ENCODE measurements around the gene MEGF11.

Gene MEGF11

DNA sequence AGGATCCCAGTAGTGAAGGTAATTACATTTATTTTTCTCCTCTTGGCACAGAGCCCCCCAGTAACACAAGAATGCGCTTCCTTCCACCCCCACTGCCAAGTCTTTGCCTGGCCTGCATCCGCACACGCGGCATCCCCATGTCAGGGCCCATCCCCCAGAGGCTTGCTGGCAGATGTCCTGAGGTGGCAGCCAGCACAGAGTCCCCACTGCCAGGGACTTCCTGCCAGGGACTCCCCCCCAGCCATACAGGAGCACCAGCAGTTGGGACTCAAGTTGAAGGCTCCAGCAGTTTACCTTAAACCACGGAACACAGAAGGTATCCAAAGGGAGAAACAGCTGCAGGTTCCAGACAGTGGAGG is 41.0 kb downstream of the MEGF11 start:
- H3K9me3 ChIP-seq (ENCODE audit: insufficient read depth, low read length) = no peaks in the 10 kb centered on the region
- no peaks in the 10 kb centered on the region for H3K79me2 ChIP-seq (ENCODE audit: low read length)
- no peaks in the 10 kb centered on the region for H3K36me3 ChIP-seq (replicated peaks; ENCODE audit: low read depth, low read length)
- H2AFZ ChIP-seq (ENCODE audit: low read depth, low read length) = no peak overlapping the region
- H3K9ac ChIP-seq (ENCODE audit: low read length) = no peak overlapping the region
- H3K4me1 ChIP-seq (ENCODE audit: low read length) = no peaks in the 10 kb centered on the region
- H3K4me3 ChIP-seq (ENCODE audit: low read length) = no peak overlapping the region
- no peaks in the 10 kb centered on the region for H4K20me1 ChIP-seq (ENCODE audit: insufficient read depth, low read length)
- H3K27ac ChIP-seq (ENCODE audit: low read length) = no peak overlapping the region
- 0 out of 2 replicates have a peak, but pooled peaks cover 9% of the 10 kb centered on the region for H3K27me3 ChIP-seq (ENCODE audit: low read depth, low read length)
- H3K4me2 ChIP-seq (ENCODE audit: low read length) = no peak overlapping the region
- TF ChIP-seq, protein P1, sequence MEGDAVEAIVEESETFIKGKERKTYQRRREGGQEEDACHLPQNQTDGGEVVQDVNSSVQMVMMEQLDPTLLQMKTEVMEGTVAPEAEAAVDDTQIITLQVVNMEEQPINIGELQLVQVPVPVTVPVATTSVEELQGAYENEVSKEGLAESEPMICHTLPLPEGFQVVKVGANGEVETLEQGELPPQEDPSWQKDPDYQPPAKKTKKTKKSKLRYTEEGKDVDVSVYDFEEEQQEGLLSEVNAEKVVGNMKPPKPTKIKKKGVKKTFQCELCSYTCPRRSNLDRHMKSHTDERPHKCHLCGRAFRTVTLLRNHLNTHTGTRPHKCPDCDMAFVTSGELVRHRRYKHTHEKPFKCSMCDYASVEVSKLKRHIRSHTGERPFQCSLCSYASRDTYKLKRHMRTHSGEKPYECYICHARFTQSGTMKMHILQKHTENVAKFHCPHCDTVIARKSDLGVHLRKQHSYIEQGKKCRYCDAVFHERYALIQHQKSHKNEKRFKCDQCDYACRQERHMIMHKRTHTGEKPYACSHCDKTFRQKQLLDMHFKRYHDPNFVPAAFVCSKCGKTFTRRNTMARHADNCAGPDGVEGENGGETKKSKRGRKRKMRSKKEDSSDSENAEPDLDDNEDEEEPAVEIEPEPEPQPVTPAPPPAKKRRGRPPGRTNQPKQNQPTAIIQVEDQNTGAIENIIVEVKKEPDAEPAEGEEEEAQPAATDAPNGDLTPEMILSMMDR (IDR thresholded peaks at IDR 0.05; ENCODE audit: low read depth, low read length) = no peak
- no peak for TF ChIP-seq EZH2phosphoT487 (IDR thresholded peaks at IDR 0.05; ENCODE audit: low read depth)

DNA sequence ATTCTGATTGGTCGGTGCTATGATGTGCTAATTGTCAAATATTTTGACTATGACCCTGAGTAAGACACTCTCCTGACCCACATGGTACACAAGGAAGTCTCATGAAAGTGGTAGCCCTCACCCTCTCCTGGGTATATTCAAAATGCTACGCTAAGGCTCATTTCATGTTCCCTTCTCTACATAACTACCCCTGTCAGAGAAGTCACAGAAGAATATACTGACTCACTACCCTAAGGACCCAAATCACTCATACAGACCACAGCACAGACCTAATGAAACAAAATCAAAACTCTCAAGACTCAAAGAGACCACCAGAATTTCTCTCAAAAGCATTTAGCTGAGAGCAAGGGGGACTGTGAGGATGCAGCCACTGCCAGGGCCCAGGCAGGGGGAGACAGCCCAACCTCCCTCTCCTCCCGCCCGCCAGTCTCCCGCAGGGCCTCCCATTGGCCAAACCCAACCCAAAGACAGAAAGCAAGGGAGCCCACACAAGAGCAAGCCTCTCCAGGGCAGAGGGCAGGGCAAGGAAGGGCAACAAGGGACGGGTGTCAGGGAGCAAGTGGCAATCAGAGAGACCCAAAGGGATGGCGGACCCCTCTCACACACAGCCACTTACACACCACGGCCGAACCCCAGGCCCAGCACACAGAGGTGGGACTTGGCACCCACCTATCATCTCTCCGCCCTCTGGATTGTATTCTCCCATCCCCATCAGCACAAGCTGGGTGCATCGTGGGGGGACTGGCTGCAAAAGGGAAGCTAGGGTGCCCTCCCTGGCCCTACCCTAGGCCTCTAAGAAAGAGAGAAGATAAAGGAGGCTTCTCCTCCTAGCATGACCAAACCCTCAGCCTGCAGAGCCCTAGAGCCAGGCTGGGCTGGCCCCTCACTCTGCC is 41.6 kb downstream of the MEGF11 start:
- H4K20me1 ChIP-seq (ENCODE audit: insufficient read depth, low read length) = no peaks in the 10 kb centered on the region
- H3K79me2 ChIP-seq (ENCODE audit: low read length) = no peaks in the 10 kb centered on the region
- H3K9me3 ChIP-seq (ENCODE audit: insufficient read depth, low read length) = no peaks in the 10 kb centered on the region
- no peak overlapping the region for H2AFZ ChIP-seq (ENCODE audit: low read depth, low read length)
- no peak overlapping the region for H3K9ac ChIP-seq (ENCODE audit: low read length)
- no peaks in the 10 kb centered on the region for H3K4me1 ChIP-seq (ENCODE audit: low read length)
- no peak overlapping the region for H3K4me2 ChIP-seq (ENCODE audit: low read length)
- no peak overlapping the region for H3K27ac ChIP-seq (ENCODE audit: low read length)
- TF ChIP-seq, protein P1 (IDR thresholded peaks at IDR 0.05; ENCODE audit: low read depth, low read length) = no peak
- TF ChIP-seq EZH2phosphoT487 (IDR thresholded peaks at IDR 0.05; ENCODE audit: low read depth) = no peak
- H3K4me3 ChIP-seq (ENCODE audit: low read length) = no peak overlapping the region
- peaks cover 12% of the 10 kb centered on the region for H3K27me3 ChIP-seq (ENCODE audit: low read depth, low read length)
- H3K36me3 ChIP-seq (replicated peaks; ENCODE audit: low read depth, low read length) = no peaks in the 10 kb centered on the region

DNA sequence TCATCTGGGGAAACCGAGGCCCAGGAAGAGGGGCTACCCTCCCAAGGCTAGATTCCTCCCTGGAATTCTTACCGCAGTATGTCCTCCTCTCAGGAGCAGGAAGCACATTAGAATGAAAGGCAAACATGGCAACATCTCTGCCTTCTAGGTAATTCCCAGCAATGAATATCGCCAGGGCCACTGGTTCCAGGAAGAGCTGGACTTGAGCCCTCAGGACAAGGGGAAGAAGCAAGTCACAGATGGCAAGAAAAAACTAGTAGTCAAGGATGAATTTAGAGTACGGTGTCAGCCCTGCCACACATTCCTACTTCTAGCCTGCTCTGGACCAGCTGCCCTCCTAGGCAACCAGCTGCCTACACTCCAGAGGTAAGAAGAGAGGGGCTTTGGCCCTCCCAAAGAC is 42.9 kb downstream of the MEGF11 start:
- no peak overlapping the region for H2AFZ ChIP-seq (ENCODE audit: low read depth, low read length)
- H3K4me3 ChIP-seq (ENCODE audit: low read length) = no peak overlapping the region
- H3K27me3 ChIP-seq (ENCODE audit: low read depth, low read length) = peaks cover 22% of the 10 kb centered on the region

DNA sequence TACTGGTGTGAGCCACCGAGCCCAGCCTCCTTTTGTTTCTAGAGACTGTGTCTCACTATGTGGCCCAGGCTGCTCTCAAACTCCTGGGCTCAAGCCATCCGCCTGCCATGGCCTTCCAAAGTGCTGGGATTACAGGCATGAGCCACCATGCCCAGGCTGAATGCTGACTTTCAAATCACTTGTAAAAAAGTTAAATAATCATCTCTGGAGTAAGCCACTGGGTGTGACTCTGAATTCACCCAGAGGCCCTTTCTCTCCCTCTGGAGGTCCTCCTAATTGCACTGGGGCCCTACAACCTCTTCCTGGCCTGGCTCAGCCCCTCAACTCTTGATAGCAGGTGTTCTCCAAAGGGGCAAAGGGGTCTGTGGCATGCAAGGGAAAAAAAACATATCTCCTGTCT is 54.8 kb downstream of the MEGF11 start:
- Histone ChIP-seq H3K4me1 (ENCODE audit: low read length) (no peaks in the 10 kb centered on the region), H3K27me3 (ENCODE audit: low read depth, low read length) (peaks cover 12% of the 10 kb centered on the region; the same call in 1 of the 2 replicates), H3K4me3 (ENCODE audit: low read length) (no peak overlapping the region), H2AFZ (ENCODE audit: low read depth, low read length) (no peak overlapping the region), H3K27ac (ENCODE audit: low read length) (no peak overlapping the region), H3K4me2 (ENCODE audit: low read length) (no peak overlapping the region), H3K9me3 (ENCODE audit: insufficient read depth, low read length) (no peaks in the 10 kb centered on the region), H3K79me2 (ENCODE audit: low read length) (no peaks in the 10 kb centered on the region), H3K36me3 (replicated peaks; ENCODE audit: low read depth, low read length) (no peaks in the 10 kb centered on the region), H3K9ac (ENCODE audit: low read length) (no peak overlapping the region), H4K20me1 (ENCODE audit: insufficient read depth, low read length) (no peaks in the 10 kb centered on the region)
- no peak for TF ChIP-seq EZH2phosphoT487 (IDR thresholded peaks at IDR 0.05; ENCODE audit: low read depth)

More for the DNA sequence above, 42.9 kb downstream of the MEGF11 start:
- Histone ChIP-seq H3K4me1 (ENCODE audit: low read length) (no peaks in the 10 kb centered on the region), H4K20me1 (ENCODE audit: insufficient read depth, low read length) (no peaks in the 10 kb centered on the region), H3K9ac (ENCODE audit: low read length) (no peak overlapping the region), H3K36me3 (replicated peaks; ENCODE audit: low read depth, low read length) (no peaks in the 10 kb centered on the region), H3K4me2 (ENCODE audit: low read length) (no peak overlapping the region), H3K27ac (ENCODE audit: low read length) (no peak overlapping the region), H3K79me2 (ENCODE audit: low read length) (no peaks in the 10 kb centered on the region), H3K9me3 (ENCODE audit: insufficient read depth, low read length) (no peaks in the 10 kb centered on the region)
- TF ChIP-seq, protein P1 (IDR thresholded peaks at IDR 0.05; ENCODE audit: low read depth, low read length) = no peak
- TF ChIP-seq EZH2phosphoT487 (IDR thresholded peaks at IDR 0.05; ENCODE audit: low read depth) = no peak

All from OCI-LY3 (cell line).